ENCODE data around the gene TRIM54. TPM values are rescaled to one million over a fixed set of nuclear protein-coding genes. Genes with fewer than 3 reads are reported as not detected.

TRIM54 gene
- total and polyA plus RNA-seq, 9 of the 15 experiments (the other 6 are each of a cell fraction or from before 2014, with no cell fraction given) = not detected

GRCh38 chr2:27290549-27290948 is 8.3 kb downstream of the TRIM54 start:
- Histone ChIP-seq H4K20me1 (replicated peaks; ENCODE audit: control insufficient read depth, insufficient read depth, low read length) (no peaks in the 10 kb centered on the region), H2AFZ (ENCODE audit: low read depth, low read length) (no peak overlapping the region), H3K27ac (ENCODE audit: extremely low read depth, low read depth, low read length) (no peak overlapping the region), H3K9me3 (replicated peaks; ENCODE audit: control insufficient read depth, insufficient read depth, low read depth, low read length) (no peaks in the 10 kb centered on the region), H3K4me3 (no peak overlapping the region), H3K9ac (ENCODE audit: insufficient read depth in 1 of 2, low read depth in 2 of 2, low read length in 2 of 2) (no peak overlapping the region), H3K9me1 (ENCODE audit: control insufficient read depth, insufficient read depth, low read length) (no peaks in the 10 kb centered on the region), H3K36me3 (ENCODE audit: control insufficient read depth, insufficient read depth, low read length) (no peaks in the 10 kb centered on the region), H3K27me3 (ENCODE audit: control insufficient read depth in 2 of 2, insufficient read depth in 2 of 2, low read length in 2 of 2) (no peaks in the 10 kb centered on the region), H3K4me1 (replicated peaks in 1 of 2; ENCODE audit: control insufficient read depth in 2 of 2, insufficient read depth in 2 of 2, low read length in 2 of 2) (peaks cover 4 to 9% of the 10 kb centered on the region in 2 experiments), H3K4me2 (ENCODE audit: insufficient read depth, low read length) (no peak overlapping the region), H3K79me2 (ENCODE audit: control insufficient read depth, insufficient read depth, low read length) (no peaks in the 10 kb centered on the region)
- CTCF ChIA-PET (ENCODE audit: low intra/inter-chr PET ratio) = no interaction called here
- no TSS peak for BruUV-seq (replicated peaks)
- intact Hi-C loops (cut with micrococcal nuclease) (loop anchor here (10.0 kb wide), 1 partner anchor 326 kb away; no protein-coding TSS in a partner anchor), in situ Hi-C loops (cut with MboI) (loop anchor here (10.0 kb wide), 1 partner anchor 446 kb away; the partner anchor contains the start of gene DPYSL5)
- TF ChIP-seq TGIF2 (CRISPR knock-in tag; IDR thresholded peaks at IDR 0.05) (no peak), E4F1 (CRISPR knock-in tag; IDR thresholded peaks at IDR 0.05; ENCODE audit: borderline replicate concordance) (no peak), COPS2 (conservative IDR thresholded peaks at IDR 0.05) (no peak), ZBTB49 (CRISPR knock-in tag; IDR thresholded peaks at IDR 0.05; ENCODE audit: borderline replicate concordance) (no peak), ERF (CRISPR knock-in tag; IDR thresholded peaks at IDR 0.05) (no peak), NFE2L1 (tag; IDR thresholded peaks at IDR 0.05; ENCODE audit: borderline replicate concordance, low read depth) (no peak), PTRF (tag; IDR thresholded peaks at IDR 0.05) (no peak), MAX (CRISPR knock-in tag; IDR thresholded peaks at IDR 0.05) (no peak), SMAD4 (CRISPR knock-in tag; conservative IDR thresholded peaks at IDR 0.05) (no peak), ZNF512 (tag; IDR thresholded peaks at IDR 0.05) (no peak), DIDO1 (tag; IDR thresholded peaks at IDR 0.05; ENCODE audit: low read depth) (no peak), ZNF584 (CRISPR knock-in tag; IDR thresholded peaks at IDR 0.05; ENCODE audit: low read depth) (no peak), CBX1 (IDR thresholded peaks at IDR 0.05; ENCODE audit: low read depth) (no peak), ZNF589 (CRISPR knock-in tag; IDR thresholded peaks at IDR 0.05; ENCODE audit: low read depth) (no peak), ZNF212 (CRISPR knock-in tag; IDR thresholded peaks at IDR 0.05) (no peak), ESRRB (CRISPR knock-in tag; IDR thresholded peaks at IDR 0.05; ENCODE audit: borderline replicate concordance) (no peak), ZSCAN29 (IDR thresholded peaks at IDR 0.05) (no peak)
- FAIRE-seq = no peak
- WGBS (ENCODE audit: insufficient coverage, low coverage, missing lambda C conversion rate) = 45% methylated on average over 5 of the region's 5 CpGs
- POLR2A ChIA-PET = interaction anchor here (0.6 to 1.2 kb wide), 2 partner anchors 207 to 440 kb away, joined by 4 to 6 read pairs; no protein-coding TSS in a partner anchor
- no peak for DNase-seq (ENCODE audit: extremely low read depth in 1 of 4, low spot score in 3 of 4)
- no peak for ATAC-seq
